CD14-positive monocyte (primary cell): Measurements from ENCODE around the gene CLUH. TPM values are rescaled to one million over a fixed set of nuclear protein-coding genes. Genes with fewer than 3 reads are reported as not detected.

Experiments
- DNase-seq, 3 donors: peaks; one replicate each; pipeline ENCODE4 v3.0.0-alpha.2; 2011 to 2022
- H2AFZ ChIP-seq: 2 replicates; pipeline ENCODE4 v1.6.0; 2012; ENCODE audit warnings: mild to moderate bottlenecking, low read depth, low read length, inconsistent platforms; ENCODE audit not compliant: insufficient read depth, poor library complexity, severe bottlenecking
- H3K27ac ChIP-seq, 2 donors: 1 replicate in 1 of 2; 2 replicates in 1 of 2; pipeline ENCODE4 v1.5.1; 2012 to 2013; ENCODE audit warnings: low read length in 2 of 2, control low read depth in 1 of 2, inconsistent platforms in 1 of 2, low read depth in 1 of 2, mild to moderate bottlenecking in 1 of 2
- H3K27me3 ChIP-seq, 2 donors: one replicate each; pipeline versions ENCODE4 v1.6.0 to v1.6.1; 2011 to 2013; ENCODE audit warnings: low read length in 2 of 2; ENCODE audit not compliant: control insufficient read depth in 2 of 2, insufficient read depth in 2 of 2
- H3K36me3 ChIP-seq, 2 donors: replicated peaks in 1 of 2; 1 replicate in 1 of 2; 2 replicates in 1 of 2; pipeline versions ENCODE4 v1.5.1 to v1.6.1; 2012 to 2013; ENCODE audit warnings: low read length in 2 of 2, control low read depth in 1 of 2, inconsistent platforms in 1 of 2, mild to moderate bottlenecking in 1 of 2; ENCODE audit not compliant: insufficient read depth in 2 of 2, control insufficient read depth in 1 of 2
- H3K4me1 ChIP-seq, 2 donors: 1 replicate in 1 of 2; 2 replicates in 1 of 2; pipeline versions ENCODE4 v1.5.1 to v1.6.1; 2012 to 2013; ENCODE audit warnings: low read length in 2 of 2, control low read depth in 1 of 2, inconsistent platforms in 1 of 2, mild to moderate bottlenecking in 1 of 2, moderate library complexity in 1 of 2; ENCODE audit not compliant: insufficient read depth in 2 of 2, control insufficient read depth in 1 of 2
- H3K4me2 ChIP-seq: replicated peaks from 2 replicates; pipeline ENCODE3; 2012; ENCODE audit warnings: low read length, moderate library complexity, mild to moderate bottlenecking; ENCODE audit not compliant: poor library complexity, severe bottlenecking; ENCODE audit errors: extremely low read depth
- H3K4me3 ChIP-seq, 3 experiments: fragments of 200-600 bp in 1 of 3; sonication (generic) in 1 of 3; replicated peaks in 1 of 3; 1 replicate in 2 of 3; 2 replicates in 1 of 3; pipeline ENCODE4 v1.5.1; 2011 to 2013; ENCODE audit warnings: low read length in 3 of 3, mild to moderate bottlenecking in 3 of 3, control low read depth in 2 of 3, low read depth in 2 of 3, inconsistent platforms in 1 of 3, moderate library complexity in 1 of 3
- H3K79me2 ChIP-seq: 2 replicates; pipeline ENCODE4 v1.6.0; 2012; ENCODE audit warnings: mild to moderate bottlenecking, control low read depth, inconsistent platforms, low read length, moderate library complexity; ENCODE audit not compliant: insufficient read depth
- H3K9ac ChIP-seq: 2 replicates; pipeline ENCODE4 v1.6.0; 2017; ENCODE audit warnings: low read length, mild to moderate bottlenecking; ENCODE audit not compliant: insufficient read depth, poor library complexity, severe bottlenecking
- H3K9me3 ChIP-seq, 2 donors: replicated peaks in 1 of 2; 1 replicate in 1 of 2; 2 replicates in 1 of 2; pipeline versions ENCODE4 v1.5.1 to v1.6.1; 2012 to 2013; ENCODE audit warnings: low read length in 2 of 2, control low read depth in 1 of 2; ENCODE audit not compliant: control insufficient read depth in 1 of 2, insufficient read depth in 1 of 2
- H4K20me1 ChIP-seq: 2 replicates; pipeline ENCODE4 v1.6.0; 2012; ENCODE audit warnings: mild to moderate bottlenecking, low read length, control low read depth, moderate library complexity; ENCODE audit not compliant: insufficient read depth
- H3K27ac Mint-ChIP-seq, 7 donors: one replicate each; pipeline ENCODE4 v1.8.0; 2020; ENCODE audit warnings: mild to moderate bottlenecking in 7 of 7, mixed read lengths in 7 of 7, moderate library complexity in 6 of 7, inconsistent platforms in 2 of 7
- H3K27me3 Mint-ChIP-seq, 3 donors: one replicate each; pipeline ENCODE4 v1.8.0; 2021 to 2022; ENCODE audit warnings: low read depth in 3 of 3, mild to moderate bottlenecking in 3 of 3, mixed read lengths in 3 of 3, moderate library complexity in 3 of 3, inconsistent platforms in 1 of 3
- H3K36me3 Mint-ChIP-seq, 2 donors: one replicate each; pipeline ENCODE4 v1.8.0; 2020; ENCODE audit warnings: mixed read lengths in 2 of 2, inconsistent platforms in 1 of 2, mild to moderate bottlenecking in 1 of 2
- H3K4me1 Mint-ChIP-seq: one replicate; pipeline ENCODE4 v1.8.0; 2020; ENCODE audit warnings: mild to moderate bottlenecking, mixed read lengths
- H3K4me3 Mint-ChIP-seq, 2 donors: one replicate each; pipeline ENCODE4 v1.8.0; 2020; ENCODE audit warnings: mild to moderate bottlenecking in 2 of 2, mixed read lengths in 2 of 2, moderate library complexity in 1 of 2
- H3K9me3 Mint-ChIP-seq, 7 donors: one replicate each; pipeline ENCODE4 v1.8.0; 2020 to 2022; ENCODE audit warnings: mixed read lengths in 7 of 7, mild to moderate bottlenecking in 6 of 7, moderate library complexity in 6 of 7, inconsistent platforms in 2 of 7
- WGBS: methylation state at CpG from one replicate; pipeline ENCODE4 v1.1.5; 2013; ENCODE audit warnings: missing lambda C conversion rate; ENCODE audit not compliant: insufficient coverage; 5-methylcytosine and 5-hydroxymethylcytosine counted together
- intact Hi-C, 2 donors: fragments of 100-400 bp; cut with micrococcal nuclease; formaldehyde crosslinking; loops; one replicate each; pipeline versions ENCODE4 v1.15.0 to v1.15.1; 2023
- polyA plus RNA-seq, 3 donors: library from polyadenylated mRNA; depleted of rRNA in 1 of 3; unstranded in 2 of 3; stranded (reverse) in 1 of 3; fragments of 300-500 nt in 2 of 3; fragments of >200 nt in 1 of 3; fragmentation: Illumina TruSeq in 2 of 3; gene quantifications; 1 replicate in 2 of 3; 2 replicates in 1 of 3; pipeline ENCODE4 v1.2.3, GENCODE V29; 2012 to 2021
- TF ChIP-seq, protein P1 (sequence below): fragments of 200-600 bp; IDR thresholded peaks from one replicate; pipeline ENCODE4 v1.8.0; 2022; ENCODE audit warnings: antibody characterized with exemption, mild to moderate bottlenecking

Gene CLUH
- polyA plus RNA-seq, 3 donors, result 1.6 to 26.2 (median 4.2) TPM

DNA sequence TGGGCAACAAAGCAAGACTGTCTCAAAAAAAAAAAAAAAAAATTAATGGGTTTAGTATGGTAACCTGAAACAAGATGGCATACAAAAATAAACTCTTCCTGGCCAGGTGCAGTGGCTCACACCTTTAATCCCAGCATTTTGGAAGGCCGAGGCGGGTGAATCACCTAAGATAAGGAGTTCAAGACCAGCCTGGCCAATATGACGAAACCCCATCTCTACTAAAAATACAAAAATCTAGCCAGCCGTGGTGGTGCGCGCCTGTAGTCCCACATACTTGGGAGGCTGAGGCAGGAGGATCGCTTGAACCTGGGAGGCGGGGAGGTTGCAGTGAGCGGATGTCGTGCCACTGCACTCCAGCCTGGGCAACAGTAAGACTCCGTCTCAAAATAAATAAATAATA, 62.4 kb downstream of the CLUH start:
- peaks cover 33 to 55% of the 10 kb centered on the region in 2 donors for H3K36me3 Mint-ChIP-seq
- H3K9ac ChIP-seq, result no peak overlapping the region
- H2AFZ ChIP-seq, result no peak overlapping the region
- H3K4me1 Mint-ChIP-seq, result peaks cover 3% of the 10 kb centered on the region
- H3K4me1 ChIP-seq, result no peaks in the 10 kb centered on the region
- DNase-seq, result no peak
- H3K4me2 ChIP-seq, result no peak overlapping the region
- H3K79me2 ChIP-seq, result peaks cover 77% of the 10 kb centered on the region
- no peak overlapping the region for H3K4me3 ChIP-seq
- H3K27ac Mint-ChIP-seq, result peak overlapping the region in 1 of 7 donors; percentile 87
- H3K9me3 ChIP-seq, result no peaks in the 10 kb centered on the region
- peaks cover 0 to 1% (median 0%) of the 10 kb centered on the region in 3 donors for H3K27me3 Mint-ChIP-seq
- no peak overlapping the region for H3K27ac ChIP-seq
- peaks cover 0 to 2% (median 0%) of the 10 kb centered on the region in 7 donors for H3K9me3 Mint-ChIP-seq
- TF ChIP-seq, protein P1, sequence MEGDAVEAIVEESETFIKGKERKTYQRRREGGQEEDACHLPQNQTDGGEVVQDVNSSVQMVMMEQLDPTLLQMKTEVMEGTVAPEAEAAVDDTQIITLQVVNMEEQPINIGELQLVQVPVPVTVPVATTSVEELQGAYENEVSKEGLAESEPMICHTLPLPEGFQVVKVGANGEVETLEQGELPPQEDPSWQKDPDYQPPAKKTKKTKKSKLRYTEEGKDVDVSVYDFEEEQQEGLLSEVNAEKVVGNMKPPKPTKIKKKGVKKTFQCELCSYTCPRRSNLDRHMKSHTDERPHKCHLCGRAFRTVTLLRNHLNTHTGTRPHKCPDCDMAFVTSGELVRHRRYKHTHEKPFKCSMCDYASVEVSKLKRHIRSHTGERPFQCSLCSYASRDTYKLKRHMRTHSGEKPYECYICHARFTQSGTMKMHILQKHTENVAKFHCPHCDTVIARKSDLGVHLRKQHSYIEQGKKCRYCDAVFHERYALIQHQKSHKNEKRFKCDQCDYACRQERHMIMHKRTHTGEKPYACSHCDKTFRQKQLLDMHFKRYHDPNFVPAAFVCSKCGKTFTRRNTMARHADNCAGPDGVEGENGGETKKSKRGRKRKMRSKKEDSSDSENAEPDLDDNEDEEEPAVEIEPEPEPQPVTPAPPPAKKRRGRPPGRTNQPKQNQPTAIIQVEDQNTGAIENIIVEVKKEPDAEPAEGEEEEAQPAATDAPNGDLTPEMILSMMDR, result no peak
- H4K20me1 ChIP-seq, result peaks cover 80% of the 10 kb centered on the region
- WGBS, result 100% methylated on average over 2 of the region's 11 CpGs
- peaks cover 4 to 40% of the 10 kb centered on the region in 2 donors for H3K36me3 ChIP-seq
- no peak overlapping the region for H3K4me3 Mint-ChIP-seq
- intact Hi-C loops, result no loop called here
- no peaks in the 10 kb centered on the region for H3K27me3 ChIP-seq

GRCh38 chr17:2647957-2648356, 63.6 kb downstream of the CLUH start:
- Histone ChIP-seq H3K9me3 (no peaks in the 10 kb centered on the region), H3K36me3 (peaks cover 6 to 48% of the 10 kb centered on the region in 2 donors), H2AFZ (no peak overlapping the region), H3K79me2 (peaks cover 79% of the 10 kb centered on the region), H3K27ac (peak overlapping the region in 1 of 2 donors; percentile 44), H3K27me3 (no peaks in the 10 kb centered on the region), H3K4me3 (no peak overlapping the region), H3K4me2 (no peak overlapping the region), H3K4me1 (no peaks in the 10 kb centered on the region), H3K9ac (no peak overlapping the region), H4K20me1 (peaks cover 82% of the 10 kb centered on the region)
- TF ChIP-seq, protein P1, result no peak
- intact Hi-C loops, result no loop called here
- Mint-ChIP-seq H3K4me3 (no peak overlapping the region), H3K9me3 (peaks cover 0 to 2% (median 0%) of the 10 kb centered on the region in 7 donors), H3K27me3 (peaks cover 0 to 3% (median 0%) of the 10 kb centered on the region in 3 donors), H3K4me1 (peaks cover 3% of the 10 kb centered on the region), H3K36me3 (peaks cover 43 to 65% of the 10 kb centered on the region in 2 donors), H3K27ac (peak overlapping the region in 5 of 7 donors; percentile 49 to 82 (median 76))
- DNase-seq, result peak; percentile 23 to 73 (median 37)
- WGBS, result no CpG with 5 or more reads among the region's 6 CpGs
